HG03060 (cell line): ENCODE results near the gene MORF4L2.
"Not testable (repeated sequence)": the region's sequence is repeated elsewhere in the genome, so short reads cannot be mapped to it uniquely, and the experiment has no call there.

Experiments used
- ATAC-seq: cut with Tn5 transposase; IDR thresholded peaks from one replicate; pipeline ENCODE4 v1.9.1; 2021; ENCODE audit warnings: low read depth, moderate number of reproducible peaks; ENCODE audit not compliant: unreplicated experiment

Gene MORF4L2

GRCh38 chrX:103685396-103685795, 1.1 kb downstream of the MORF4L2 start:
- no peak for ATAC-seq

- ATAC-seq: no peak
These were observed 5.1 kb downstream of the MORF4L2 start for GRCh38 chrX:103681443-103681842.

GRCh38 chrX:103678199-103678993, 8.1 kb downstream of the MORF4L2 start:
- no peak for ATAC-seq

- ATAC-seq: no peak
These were observed 11.7 kb downstream of the MORF4L2 start for GRCh38 chrX:103674531-103675454.

GRCh38 chrX:103669745-103670144, 16.8 kb downstream of the MORF4L2 start:
- ATAC-seq: no peak

GRCh38 chrX:103666202-103667107, 20.0 kb downstream of the MORF4L2 start:
- no peak for ATAC-seq

- ATAC-seq: no peak
These were observed 22.3 kb downstream of the MORF4L2 start for GRCh38 chrX:103663981-103664762.

- not testable (repeated sequence) for ATAC-seq
These were observed 27.0 kb downstream of the MORF4L2 start for GRCh38 chrX:103659460-103659859.

GRCh38 chrX:103658681-103659433, 27.6 kb downstream of the MORF4L2 start:
- no peak for ATAC-seq

GRCh38 chrX:103657066-103657465, 29.4 kb downstream of the MORF4L2 start:
- not testable (repeated sequence) for ATAC-seq

- no peak for ATAC-seq
These were observed 29.9 kb downstream of the MORF4L2 start for GRCh38 chrX:103656617-103657016.

- ATAC-seq: not testable (repeated sequence)
These were observed 31.1 kb downstream of the MORF4L2 start for GRCh38 chrX:103655230-103656000.

GRCh38 chrX:103651151-103651773, 35.2 kb downstream of the MORF4L2 start:
- no peak for ATAC-seq

- no peak for ATAC-seq
These were observed 38.9 kb downstream of the MORF4L2 start for GRCh38 chrX:103647630-103648029.

- ATAC-seq: no peak
These were observed 42.4 kb downstream of the MORF4L2 start for GRCh38 chrX:103644125-103644524.

- no peak for ATAC-seq
These were observed 45.9 kb downstream of the MORF4L2 start for GRCh38 chrX:103640401-103641155.
